ENCODE measurements around the gene WFDC10B.
"Not testable (repeated sequence)": the region's sequence is repeated elsewhere in the genome, so short reads cannot be mapped to it uniquely, and the experiment has no call there.

The WFDC10B gene

DNA sequence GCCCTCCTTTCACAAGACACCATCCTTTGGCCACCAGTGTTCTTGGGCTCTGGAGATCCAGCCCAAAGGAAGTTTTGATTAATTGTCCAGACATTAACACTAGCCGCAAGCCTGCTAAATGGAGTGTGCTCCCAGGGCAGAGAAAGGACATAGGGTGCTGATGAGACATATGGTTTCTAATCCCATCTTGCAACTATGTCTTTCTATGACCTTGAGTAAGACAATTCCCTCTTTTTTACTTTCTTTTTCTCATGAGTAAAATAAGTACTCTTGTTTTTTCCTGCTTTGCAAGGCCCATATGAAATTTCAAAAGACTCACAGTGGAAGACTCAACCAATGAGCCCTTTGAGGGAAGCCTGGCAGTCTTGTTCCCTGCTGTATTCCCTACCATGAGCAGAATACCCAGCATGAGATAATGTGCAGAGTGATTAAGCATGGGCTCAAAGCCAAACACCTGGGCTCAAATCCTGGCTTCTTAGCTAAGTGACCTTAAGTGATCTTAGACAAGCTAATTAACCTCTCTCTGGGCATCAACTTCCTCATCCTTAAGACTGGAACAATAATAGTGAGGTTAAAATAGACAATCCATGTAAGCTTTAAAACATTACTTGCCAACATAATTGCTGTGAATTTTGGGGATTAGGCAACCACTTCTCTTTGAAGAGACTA, at the start of gene WFDC10B:
Gene WFDC10B, minus strand, starts transcription at position 51 of the 669 bp plus-strand sequence. CDS start 19,027 bp downstream, outside the sequence.
- DNase-seq: no peak

DNA sequence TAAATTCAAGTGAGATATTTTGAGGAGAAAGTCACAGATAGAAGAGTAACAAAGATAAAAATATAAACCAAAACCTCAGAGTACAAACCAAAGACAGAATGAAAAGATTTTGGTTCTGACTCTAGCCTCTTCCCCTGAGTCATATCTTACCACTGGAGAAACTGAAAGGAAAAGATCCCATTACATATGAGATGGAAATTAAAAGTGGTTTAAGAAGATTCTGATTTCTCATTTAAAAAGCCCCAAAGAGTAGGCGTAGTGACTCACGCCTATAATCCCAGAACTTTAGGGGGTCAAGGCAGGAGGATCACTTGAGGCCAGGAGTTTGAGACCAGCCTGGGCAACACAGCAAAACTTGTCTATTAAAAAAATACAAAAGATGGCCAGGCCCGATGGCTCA, 47.9 kb upstream of the WFDC10B start:
- DNase-seq: no peak

GRCh38 chr20:45751721-45752120, 46.9 kb upstream of the WFDC10B start:
- no peak for DNase-seq

DNA sequence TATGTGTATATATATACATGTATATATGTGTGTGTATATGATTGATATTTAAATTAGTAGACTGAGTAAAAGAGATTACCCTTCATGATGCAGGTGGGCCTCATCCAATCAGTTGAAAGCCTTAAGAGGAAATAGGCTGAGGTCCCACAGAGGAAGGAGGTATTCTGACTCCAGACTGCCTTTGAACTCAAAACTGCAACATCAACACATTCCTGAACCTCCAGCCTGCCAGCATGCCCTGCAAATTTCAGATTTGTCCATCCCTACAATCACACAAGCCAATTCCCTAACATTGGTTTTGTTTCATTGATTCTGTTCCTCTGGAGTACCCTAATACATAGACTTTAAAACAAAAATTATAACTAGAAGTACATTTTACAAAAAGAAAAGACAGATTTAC, 40.2 kb upstream of the WFDC10B start:
- no peak for DNase-seq

DNA sequence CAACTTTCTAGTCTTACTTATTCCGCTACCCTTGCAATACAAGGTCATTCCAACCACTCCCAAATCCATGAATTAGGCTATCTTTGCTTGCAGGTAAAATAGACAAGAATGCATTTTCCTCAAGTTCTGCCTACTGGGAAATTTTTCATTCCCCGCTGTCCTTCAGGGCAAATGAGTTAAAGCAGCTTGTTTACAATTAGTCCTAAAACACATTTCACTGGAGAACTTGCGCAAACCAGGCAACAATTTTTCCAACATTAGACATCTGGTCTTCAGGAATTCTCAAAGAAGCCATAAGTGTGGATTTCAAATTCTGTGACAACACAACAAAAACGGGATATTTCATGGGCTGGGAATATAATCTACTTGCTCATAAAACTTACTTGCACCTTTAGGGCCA, 37.8 kb upstream of the WFDC10B start:
- DNase-seq: no peak

DNA sequence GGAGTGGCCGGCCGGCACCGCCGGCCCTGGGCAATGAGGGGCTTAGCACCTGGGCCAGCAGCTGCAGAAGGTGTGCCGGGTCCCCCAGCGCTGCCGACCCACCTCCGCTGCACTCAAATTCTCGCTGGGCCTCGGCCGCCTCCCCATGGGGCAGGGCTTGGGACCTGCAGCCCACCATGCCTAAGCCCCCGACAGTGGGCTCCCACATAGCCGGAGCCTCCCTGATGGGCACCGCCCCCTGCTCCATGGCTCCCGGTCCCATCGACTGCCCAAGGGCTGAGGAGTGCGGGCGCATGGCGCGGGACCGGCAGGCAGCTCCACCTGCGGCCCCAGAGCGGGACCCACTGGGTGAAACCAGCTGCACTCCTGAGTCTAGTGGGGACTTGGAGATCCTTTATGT, 31.2 kb upstream of the WFDC10B start:
- DNase-seq: no peak

- no peak for DNase-seq
Observed at GRCh38 chr20:45735552-45735951, 30.7 kb upstream of the WFDC10B start.

GRCh38 chr20:45732199-45732598, 27.4 kb upstream of the WFDC10B start:
- no peak for DNase-seq

DNA sequence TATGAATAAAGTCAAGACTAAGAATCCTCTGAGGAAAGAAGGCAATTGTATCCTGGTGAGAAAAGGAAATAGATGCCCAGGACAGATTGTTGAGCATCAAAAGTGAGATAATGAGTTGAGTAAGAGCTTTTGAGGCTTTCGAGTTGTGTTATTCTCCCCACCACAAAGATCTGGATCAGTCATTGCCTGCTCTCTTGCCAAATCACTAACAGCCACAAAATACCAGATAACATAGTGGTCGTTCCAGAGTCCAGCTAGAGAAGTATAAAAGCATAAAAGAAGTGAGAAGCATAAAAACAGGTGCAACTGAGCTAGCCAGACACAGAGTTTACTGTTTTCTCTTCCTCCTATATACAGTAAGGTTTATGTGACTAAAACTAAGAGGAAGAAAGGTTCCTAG, 22.2 kb upstream of the WFDC10B start:
- DNase-seq: no peak

GRCh38 chr20:45725134-45725533, 20.3 kb upstream of the WFDC10B start:
- no peak for DNase-seq

- DNase-seq: no peak
Observed at GRCh38 chr20:45722047-45722446, 17.2 kb upstream of the WFDC10B start, which contains the start of gene SPINT4. Gene SPINT4 (plus strand): TSS chr20:45722347. CDS start chr20:45722368, 21 bp downstream.

- not testable (repeated sequence) for DNase-seq
Observed at GRCh38 chr20:45716141-45716688, 11.4 kb upstream of the WFDC10B start.

DNA sequence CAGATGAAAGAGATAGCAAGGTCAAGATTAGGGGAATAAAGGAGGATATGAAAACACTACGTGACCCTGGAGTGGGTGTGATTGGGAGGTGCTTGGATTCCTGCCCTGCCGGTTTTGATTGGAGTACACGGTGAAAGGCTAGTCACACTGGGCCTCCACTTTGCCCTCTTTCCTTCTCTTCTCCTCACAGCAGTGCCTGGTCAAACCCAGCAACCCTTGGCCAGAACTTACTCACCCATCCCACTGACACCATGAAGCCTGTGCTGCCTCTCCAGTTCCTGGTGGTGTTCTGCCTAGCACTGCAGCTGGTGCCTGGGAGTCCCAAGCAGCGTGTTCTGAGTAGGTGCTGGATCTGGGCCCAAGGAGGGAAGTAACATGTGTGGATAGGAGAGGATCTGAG, 2.9 kb downstream of the WFDC10B start, which contains the start of gene WFDC13:
Gene WFDC13, plus strand, starts transcription at position 166 of the 400 bp plus-strand sequence. Its CDS starts 86 bp downstream, at position 252.
- DNase-seq: no peak

DNA sequence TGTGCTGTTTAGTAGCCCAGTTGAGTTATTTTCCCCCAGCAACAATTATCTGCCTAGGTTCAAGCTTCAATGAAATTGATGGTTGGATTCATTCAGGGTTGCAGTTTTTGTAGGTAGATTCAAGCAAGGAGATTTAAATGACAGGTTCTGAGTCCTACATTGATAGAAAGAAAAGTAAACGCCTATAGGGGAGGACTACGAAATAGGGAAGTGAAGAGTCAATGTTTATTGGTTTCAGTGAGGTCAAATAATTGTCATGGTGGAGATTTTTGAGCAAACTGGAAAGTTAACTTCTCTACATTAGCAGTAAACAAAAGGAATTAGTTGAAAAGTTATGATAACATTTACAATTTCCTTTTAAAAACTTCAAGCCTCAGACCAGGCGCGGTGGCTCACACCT, 3.7 kb downstream of the WFDC10B start:
- no peak for DNase-seq

DNA sequence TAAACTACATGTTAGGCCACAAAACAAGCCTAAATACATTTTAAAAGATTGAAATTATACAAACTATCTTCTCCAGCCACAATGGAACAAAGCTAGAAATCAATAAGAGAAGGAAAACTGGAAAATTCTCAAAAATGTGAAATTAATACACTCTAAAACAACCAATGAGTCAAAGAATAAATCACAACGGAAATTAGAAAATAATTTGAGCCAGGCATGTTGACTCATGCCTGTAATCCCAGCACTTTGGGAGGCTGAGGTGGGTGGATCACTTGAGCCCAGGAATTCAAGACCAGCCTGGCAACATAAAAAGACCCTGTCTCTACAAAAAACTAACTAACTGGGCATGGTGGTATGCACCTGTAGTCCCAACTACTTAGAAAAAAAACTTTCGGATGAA, 9.3 kb downstream of the WFDC10B start:
- no peak for DNase-seq

- DNase-seq: not testable (repeated sequence)
Observed at GRCh38 chr20:45693346-45693745, 11.5 kb downstream of the WFDC10B start.

DNA sequence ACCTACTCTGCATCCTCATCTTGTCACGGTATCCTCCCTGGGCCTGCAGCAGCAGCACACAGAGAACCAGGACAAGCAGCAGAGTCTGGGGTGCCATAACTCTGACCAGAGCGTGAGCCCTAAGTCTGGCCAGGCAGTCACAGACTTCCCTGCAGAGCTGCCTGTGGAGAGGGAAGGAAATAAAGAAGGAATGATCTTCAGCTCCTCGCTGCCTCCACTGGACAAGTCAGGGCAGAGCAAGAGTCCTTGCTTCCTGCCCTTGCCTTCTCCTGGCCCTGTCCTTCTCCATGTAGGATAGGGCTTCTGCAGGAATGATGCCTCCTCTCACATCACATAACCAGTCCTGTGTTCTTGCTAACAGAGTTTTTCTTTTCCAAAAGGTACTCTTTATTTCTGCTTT, 18.9 kb downstream of the WFDC10B start:
- DNase-seq: no peak

DNA sequence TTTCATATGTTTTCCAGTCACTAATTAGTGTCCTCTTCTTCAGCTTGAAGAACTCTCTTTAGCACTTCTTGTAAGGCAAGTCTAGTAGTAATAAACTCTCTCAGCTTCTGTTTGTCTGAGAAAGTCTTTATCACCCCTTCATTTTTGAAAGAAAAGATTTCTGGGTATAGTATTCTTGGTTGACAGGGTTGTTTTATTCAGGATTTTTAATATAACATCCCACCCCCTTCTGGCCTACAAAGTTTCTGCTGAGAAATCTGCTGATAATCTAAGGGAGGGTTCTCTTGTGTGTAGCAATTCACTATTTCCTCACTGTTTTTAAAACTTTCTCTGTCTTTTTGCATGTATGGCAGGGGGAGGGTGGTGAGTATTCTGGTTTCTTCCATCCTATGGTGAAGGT, 25.2 kb downstream of the WFDC10B start:
- no peak for DNase-seq

DNA sequence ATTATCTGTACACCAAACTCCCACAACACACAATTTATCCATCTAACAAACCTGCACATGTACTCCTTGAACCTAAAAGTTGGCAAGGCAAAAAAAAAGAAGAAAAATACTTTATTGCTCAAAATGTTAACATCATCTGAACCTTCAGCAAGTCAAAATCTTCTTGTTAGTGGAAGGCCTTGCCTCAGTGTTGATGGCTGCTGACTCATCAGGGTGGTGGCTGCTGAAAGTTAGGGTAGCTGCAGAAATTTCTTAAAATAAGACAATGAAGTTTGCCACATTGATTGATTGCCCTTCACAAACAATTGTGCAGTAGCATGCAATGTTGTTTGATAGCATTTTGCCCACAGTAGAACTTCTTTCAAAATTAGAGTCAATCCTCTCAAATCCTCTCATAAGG, 32.1 kb downstream of the WFDC10B start:
- no peak for DNase-seq

- no peak for DNase-seq
Observed at GRCh38 chr20:45670139-45670538, 34.7 kb downstream of the WFDC10B start, which contains the start of gene WFDC11. Gene WFDC11 (minus strand): TSS chr20:45670239. CDS start chr20:45650600, 19,639 bp downstream.

- not testable (repeated sequence) for DNase-seq
Observed at GRCh38 chr20:45657038-45657437, 47.8 kb downstream of the WFDC10B start.

- DNase-seq: not testable (repeated sequence)
Observed at GRCh38 chr20:45651726-45652125, 53.1 kb downstream of the WFDC10B start.

- no peak for DNase-seq
Observed at GRCh38 chr20:45649312-45649863, 55.4 kb downstream of the WFDC10B start.

GRCh38 chr20:45647441-45648050, 57.3 kb downstream of the WFDC10B start:
- DNase-seq: no peak

Data from NCI-H1694 (cell line).